ENCODE data around the gene CELF4.

Gene CELF4

GRCh38 chr18:37481072-37481471 lies 84.5 kb downstream of the CELF4 start:
- TF ChIP-seq GATA3 (IDR thresholded peaks at IDR 0.05; ENCODE audit: low read depth, low read length) (no peak), GATA2 (IDR thresholded peaks at IDR 0.05; ENCODE audit: low read depth, low read length) (no peak)

DNA sequence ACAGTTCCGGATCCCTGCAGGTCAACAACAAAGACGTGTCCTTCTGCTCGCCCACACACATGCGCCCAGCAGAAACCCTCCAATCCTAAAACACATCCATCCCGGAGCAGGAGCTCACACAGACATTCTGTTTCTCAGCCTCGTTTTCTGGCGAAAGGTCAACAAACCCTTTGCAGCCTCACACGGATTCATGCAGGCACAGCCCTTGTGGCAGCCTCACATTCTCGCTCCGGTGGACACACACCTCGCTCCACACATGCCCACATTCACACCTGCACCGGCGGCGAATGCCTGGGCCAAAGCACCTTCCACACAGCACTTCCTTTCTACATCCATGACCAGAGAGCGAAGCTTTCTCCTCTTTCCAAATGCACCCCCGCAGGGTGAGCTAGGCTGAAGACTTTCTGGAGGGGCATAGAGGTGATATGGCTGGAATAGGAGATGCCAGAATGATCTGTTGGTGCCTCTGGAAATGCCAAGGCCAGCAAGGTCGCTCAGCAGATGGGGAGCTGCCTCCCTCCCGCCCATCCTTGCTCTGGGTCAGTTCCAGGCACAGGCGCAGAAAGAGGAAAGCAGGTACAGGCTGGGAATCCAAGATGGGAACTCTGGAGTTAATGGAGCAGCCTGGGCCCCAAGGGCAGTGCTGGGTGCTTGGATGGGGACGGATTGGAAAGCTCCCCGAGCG lies 88.8 kb downstream of the CELF4 start:
- no peak for TF ChIP-seq GATA2 (IDR thresholded peaks at IDR 0.05; ENCODE audit: low read depth, low read length)
- TF ChIP-seq GATA3 (IDR thresholded peaks at IDR 0.05; ENCODE audit: low read depth, low read length): no peak

DNA sequence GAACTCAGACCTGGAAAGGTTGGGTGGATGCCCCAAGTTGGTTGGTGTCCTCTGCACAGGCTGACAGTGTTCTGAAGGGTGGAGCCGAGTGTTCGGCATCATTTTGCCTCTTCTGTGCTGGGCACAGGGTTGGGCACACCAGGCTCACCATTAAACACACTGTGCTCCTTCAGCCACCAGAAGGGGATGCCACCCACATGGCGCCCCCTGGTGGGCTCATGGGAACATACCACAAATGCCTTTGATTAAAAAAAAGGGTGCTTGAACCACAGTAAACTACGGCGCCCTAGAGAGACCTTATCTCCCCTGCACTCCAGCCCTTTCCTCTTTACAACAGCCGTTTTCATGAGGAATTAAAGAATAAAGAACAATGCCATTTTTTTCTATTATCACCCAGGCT lies 89.4 kb downstream of the CELF4 start:
- no peak for TF ChIP-seq GATA2 (IDR thresholded peaks at IDR 0.05; ENCODE audit: low read depth, low read length)
- no peak for TF ChIP-seq GATA3 (IDR thresholded peaks at IDR 0.05; ENCODE audit: low read depth, low read length)

- TF ChIP-seq GATA3 (IDR thresholded peaks at IDR 0.05; ENCODE audit: low read depth, low read length): no peak
- TF ChIP-seq GATA2 (IDR thresholded peaks at IDR 0.05; ENCODE audit: low read depth, low read length): no peak
Measured at GRCh38 chr18:37473195-37473840, 92.3 kb downstream of the CELF4 start.

GRCh38 chr18:37471637-37472036 lies 94.0 kb downstream of the CELF4 start:
- TF ChIP-seq GATA3 (IDR thresholded peaks at IDR 0.05; ENCODE audit: low read depth, low read length) (no peak), GATA2 (IDR thresholded peaks at IDR 0.05; ENCODE audit: low read depth, low read length) (no peak)

GRCh38 chr18:37470986-37471385 lies 94.6 kb downstream of the CELF4 start:
- no peak for TF ChIP-seq GATA3 (IDR thresholded peaks at IDR 0.05; ENCODE audit: low read depth, low read length)
- no peak for TF ChIP-seq GATA2 (IDR thresholded peaks at IDR 0.05; ENCODE audit: low read depth, low read length)

GRCh38 chr18:37467002-37467662 lies 98.5 kb downstream of the CELF4 start:
- 0 out of 2 replicates have a peak, but pooled peaks have one; percentile 15 for TF ChIP-seq GATA2 (IDR thresholded peaks at IDR 0.05; ENCODE audit: low read depth, low read length)
- no peak for TF ChIP-seq GATA3 (IDR thresholded peaks at IDR 0.05; ENCODE audit: low read depth, low read length)

DNA sequence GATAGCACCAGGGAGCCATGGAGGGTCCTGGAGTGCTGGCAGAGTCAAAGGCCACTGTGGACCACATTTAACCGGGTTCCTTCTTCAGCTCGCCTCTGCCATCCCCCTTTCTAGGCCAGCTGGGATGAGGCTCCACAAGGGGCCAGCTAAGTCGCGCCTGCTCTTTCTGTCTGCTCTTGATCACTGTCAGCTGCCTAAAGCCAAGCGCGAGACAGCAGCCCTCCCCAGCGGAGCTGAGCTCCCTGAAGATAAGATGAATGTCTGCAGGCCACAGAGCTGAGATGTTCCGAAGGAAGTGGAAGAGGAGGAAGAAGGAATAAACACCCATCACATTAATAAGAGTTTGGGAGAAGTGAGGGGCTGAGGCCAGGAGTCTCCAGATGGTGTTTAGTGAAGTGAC lies 99.6 kb downstream of the CELF4 start:
- TF ChIP-seq GATA3 (IDR thresholded peaks at IDR 0.05; ENCODE audit: low read depth, low read length): no peak
- TF ChIP-seq GATA2 (IDR thresholded peaks at IDR 0.05; ENCODE audit: low read depth, low read length): no peak; the same call in 1 of the 2 replicates

DNA sequence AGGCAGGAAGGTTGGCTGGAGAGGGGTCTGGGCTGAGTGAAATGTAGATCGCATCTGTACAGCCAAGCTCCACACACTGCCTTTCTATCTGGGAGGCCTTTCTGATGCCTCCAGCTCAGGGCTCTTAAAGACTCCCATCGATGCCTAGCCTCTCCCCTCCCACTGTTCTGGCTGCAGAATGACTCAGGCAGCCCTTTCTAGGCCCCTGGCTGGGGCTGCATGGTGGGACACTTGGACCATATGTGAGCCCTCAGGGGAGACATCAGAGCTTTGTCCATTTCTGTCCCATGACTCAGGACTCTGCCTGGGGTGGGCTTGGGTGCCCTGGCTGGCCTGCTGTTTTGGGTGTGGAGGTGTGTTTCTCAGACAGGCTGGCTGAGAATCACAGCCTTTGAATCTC lies 101.3 kb downstream of the CELF4 start:
- no peak for TF ChIP-seq GATA2 (IDR thresholded peaks at IDR 0.05; ENCODE audit: low read depth, low read length)
- TF ChIP-seq GATA3 (IDR thresholded peaks at IDR 0.05; ENCODE audit: low read depth, low read length): no peak

DNA sequence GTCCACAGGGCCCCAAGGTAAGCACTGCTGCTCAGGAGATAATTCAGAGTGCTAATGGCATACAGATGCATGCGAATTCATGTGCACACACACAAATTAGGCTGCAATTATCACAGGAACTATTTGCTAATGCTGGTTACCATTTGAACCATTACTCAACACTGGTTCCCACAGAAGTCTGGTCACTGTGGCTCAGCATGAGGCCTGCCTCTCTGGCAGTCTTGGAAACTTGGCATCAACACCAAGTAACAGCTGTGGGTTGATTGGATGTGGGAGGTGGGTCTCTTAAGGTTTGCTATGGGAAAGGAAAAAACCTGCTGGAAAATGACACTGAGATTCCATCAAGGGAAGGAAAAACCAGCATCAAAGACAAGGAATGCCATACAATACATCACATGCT lies 105.0 kb downstream of the CELF4 start:
- TF ChIP-seq GATA2 (IDR thresholded peaks at IDR 0.05; ENCODE audit: low read depth, low read length): no peak
- no peak for TF ChIP-seq GATA3 (IDR thresholded peaks at IDR 0.05; ENCODE audit: low read depth, low read length)

DNA sequence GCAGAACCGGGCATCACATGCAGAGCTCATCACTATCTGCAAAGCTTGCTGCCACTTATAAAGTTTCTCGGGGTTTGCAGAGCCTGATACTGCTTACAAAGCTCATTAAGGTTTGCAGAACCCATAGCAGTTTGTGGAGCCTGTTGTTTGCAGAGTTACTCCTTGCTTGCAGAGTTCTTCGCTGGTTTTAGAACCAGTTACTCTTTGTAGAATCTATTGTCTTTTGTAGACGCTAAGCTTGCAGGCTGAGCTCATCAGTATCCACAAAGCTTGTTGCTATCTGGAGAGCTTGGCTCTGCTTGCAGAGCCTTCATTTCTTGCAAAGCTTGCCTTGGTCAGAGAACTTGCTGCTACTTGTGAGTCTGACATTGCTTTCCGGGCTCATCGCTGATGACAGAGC lies 106.9 kb downstream of the CELF4 start:
- TF ChIP-seq GATA2 (IDR thresholded peaks at IDR 0.05; ENCODE audit: low read depth, low read length) (no peak), GATA3 (IDR thresholded peaks at IDR 0.05; ENCODE audit: low read depth, low read length) (no peak)

DNA sequence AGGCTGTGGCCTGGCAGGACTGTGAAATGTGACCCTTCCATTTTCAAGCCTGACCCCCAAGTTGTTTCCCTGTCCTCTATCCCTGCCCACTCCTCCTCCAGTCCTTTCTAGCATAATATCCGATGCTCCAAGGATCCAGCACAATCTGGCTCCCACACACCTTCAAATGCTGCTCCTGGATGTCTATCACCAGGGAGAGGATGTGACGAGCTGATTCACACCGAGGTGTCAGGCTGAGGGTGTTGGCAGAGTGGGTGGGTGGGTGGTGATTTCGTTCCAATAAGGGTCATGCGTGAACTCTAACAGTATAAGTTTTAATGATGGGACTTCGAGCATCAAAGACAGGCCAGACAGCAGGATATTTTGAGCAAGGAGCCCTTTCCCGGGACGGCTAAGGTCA lies 107.8 kb downstream of the CELF4 start:
- TF ChIP-seq GATA2 (IDR thresholded peaks at IDR 0.05; ENCODE audit: low read depth, low read length): no peak
- TF ChIP-seq GATA3 (IDR thresholded peaks at IDR 0.05; ENCODE audit: low read depth, low read length): no peak

DNA sequence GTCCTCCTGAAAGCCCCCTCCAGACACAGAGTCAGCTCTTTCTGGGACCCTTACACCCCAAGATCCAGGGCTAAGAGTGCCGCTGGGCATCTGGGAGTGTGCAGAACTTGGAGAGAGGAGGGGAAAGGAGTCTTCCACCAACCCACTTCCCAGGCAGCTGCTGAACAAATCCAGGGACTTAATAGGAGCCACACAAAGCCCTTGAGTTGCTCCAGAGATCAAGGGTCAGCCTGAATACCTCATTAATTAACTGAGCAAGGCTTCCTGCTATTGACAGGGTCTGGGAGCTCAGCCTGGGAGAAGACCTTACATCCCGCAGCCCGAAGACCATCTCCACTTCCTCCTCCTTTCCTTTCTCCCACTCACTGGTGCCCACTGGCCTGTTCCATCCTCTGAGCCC lies 108.3 kb downstream of the CELF4 start:
- no peak for TF ChIP-seq GATA2 (IDR thresholded peaks at IDR 0.05; ENCODE audit: low read depth, low read length)
- TF ChIP-seq GATA3 (IDR thresholded peaks at IDR 0.05; ENCODE audit: low read depth, low read length): no peak

- TF ChIP-seq GATA2 (IDR thresholded peaks at IDR 0.05; ENCODE audit: low read depth, low read length) (no peak), GATA3 (IDR thresholded peaks at IDR 0.05; ENCODE audit: low read depth, low read length) (no peak)
Measured at GRCh38 chr18:37456873-37457272, 108.7 kb downstream of the CELF4 start.

GRCh38 chr18:37456395-37456794 lies 109.2 kb downstream of the CELF4 start:
- TF ChIP-seq GATA3 (IDR thresholded peaks at IDR 0.05; ENCODE audit: low read depth, low read length) (no peak), GATA2 (IDR thresholded peaks at IDR 0.05; ENCODE audit: low read depth, low read length) (no peak)

Data from SH-SY5Y (cell line).